Peyer's patch (tissue), 4 donors: ENCODE results near the gene BLVRA. TPM values are rescaled to one million over a fixed set of nuclear protein-coding genes. Genes with fewer than 3 reads are reported as not detected.
"Not testable (repeated sequence)": the region's sequence is repeated elsewhere in the genome, so short reads cannot be mapped to it uniquely, and the experiment has no call there.

Experiments used
- DNase-seq, 3 donors: peaks; one replicate each; pipeline ENCODE4 v3.0.0-alpha.2; 2017 to 2019
- H3K27ac ChIP-seq, 4 donors: fragments of 200-600 bp; sonication (generic); one replicate each; pipeline ENCODE4 v1.5.1; 2016 to 2019
- H3K27me3 ChIP-seq, 2 donors: fragments of 200-600 bp; sonication (generic); one replicate each; pipeline ENCODE4 v1.5.1; 2019
- H3K36me3 ChIP-seq, 3 donors: fragments of 200-600 bp; sonication (generic); one replicate each; pipeline ENCODE4 v1.5.1; 2016 to 2019
- H3K4me1 ChIP-seq, 4 donors: fragments of 200-600 bp; sonication (generic); one replicate each; pipeline ENCODE4 v1.5.1; 2016 to 2019
- H3K4me3 ChIP-seq, 4 donors: fragments of 200-600 bp; sonication (generic); 1 replicate in 3 of 4; 2 replicates in 1 of 4; pipeline ENCODE4 v1.5.1; 2016 to 2019; ENCODE audit warnings: mild to moderate bottlenecking in 1 of 4
- H3K9me3 ChIP-seq, 4 donors: fragments of 200-600 bp; sonication (generic); one replicate each; pipeline ENCODE4 v1.5.1; 2016 to 2019; ENCODE audit warnings: mild to moderate bottlenecking in 1 of 4
- POLR2A ChIP-seq, 2 donors: fragments of 450-650 bp; IDR thresholded peaks; one replicate each; pipeline ENCODE4 v1.5.1; 2017; ENCODE audit warnings: antibody characterized with exemption in 2 of 2, mild to moderate bottlenecking in 2 of 2, moderate library complexity in 2 of 2
- total RNA-seq, 4 donors: library from RNA; depleted of rRNA; stranded (reverse); fragments of >200 nt; gene quantifications; one replicate each; pipeline ENCODE4 v1.1.0, GENCODE V29; 2016
- TF ChIP-seq, protein P1 (sequence below), 6 experiments: fragments of 450-650 bp in 4 of 6; fragments of 200-600 bp in 2 of 6; sonication (generic) in 1 of 6; IDR thresholded peaks; one replicate each; pipeline ENCODE4 v1.5.1; 2017 to 2019; ENCODE audit warnings: antibody characterized with exemption in 6 of 6, mild to moderate bottlenecking in 3 of 6, moderate library complexity in 1 of 6

BLVRA gene
- 10 to 100 TPM in 3 of 4 donors, 1 to 10 TPM in 1; 2.8 to 38.8 (median 11.5) TPM for total RNA-seq

- no peak for TF ChIP-seq POLR2A (IDR thresholded peaks at IDR 0.05)
- TF ChIP-seq, protein P1, sequence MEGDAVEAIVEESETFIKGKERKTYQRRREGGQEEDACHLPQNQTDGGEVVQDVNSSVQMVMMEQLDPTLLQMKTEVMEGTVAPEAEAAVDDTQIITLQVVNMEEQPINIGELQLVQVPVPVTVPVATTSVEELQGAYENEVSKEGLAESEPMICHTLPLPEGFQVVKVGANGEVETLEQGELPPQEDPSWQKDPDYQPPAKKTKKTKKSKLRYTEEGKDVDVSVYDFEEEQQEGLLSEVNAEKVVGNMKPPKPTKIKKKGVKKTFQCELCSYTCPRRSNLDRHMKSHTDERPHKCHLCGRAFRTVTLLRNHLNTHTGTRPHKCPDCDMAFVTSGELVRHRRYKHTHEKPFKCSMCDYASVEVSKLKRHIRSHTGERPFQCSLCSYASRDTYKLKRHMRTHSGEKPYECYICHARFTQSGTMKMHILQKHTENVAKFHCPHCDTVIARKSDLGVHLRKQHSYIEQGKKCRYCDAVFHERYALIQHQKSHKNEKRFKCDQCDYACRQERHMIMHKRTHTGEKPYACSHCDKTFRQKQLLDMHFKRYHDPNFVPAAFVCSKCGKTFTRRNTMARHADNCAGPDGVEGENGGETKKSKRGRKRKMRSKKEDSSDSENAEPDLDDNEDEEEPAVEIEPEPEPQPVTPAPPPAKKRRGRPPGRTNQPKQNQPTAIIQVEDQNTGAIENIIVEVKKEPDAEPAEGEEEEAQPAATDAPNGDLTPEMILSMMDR (IDR thresholded peaks at IDR 0.05): no peak
- H3K27me3 ChIP-seq: no peaks in the 10 kb centered on the region
- H3K4me3 ChIP-seq: peak within 1 kb of the TSS; percentile 74 to 91 (median 84)
- no peaks in the 10 kb centered on the region for H3K9me3 ChIP-seq
- peaks cover 0 to 18% (median 0%) of the 10 kb centered on the region in 4 donors for H3K4me1 ChIP-seq
- peak within 1 kb of the TSS; percentile 65 to 78 (median 76) for H3K27ac ChIP-seq
- peak; percentile 54 to 79 (median 74) for DNase-seq
- H3K36me3 ChIP-seq: no peaks in the 10 kb centered on the region
These were observed at the start of gene BLVRA for GRCh38 chr7:43758029-43758821. BLVRA (plus strand) TSS chr7:43758680; CDS start chr7:43771159, 12,479 bp downstream.

DNA sequence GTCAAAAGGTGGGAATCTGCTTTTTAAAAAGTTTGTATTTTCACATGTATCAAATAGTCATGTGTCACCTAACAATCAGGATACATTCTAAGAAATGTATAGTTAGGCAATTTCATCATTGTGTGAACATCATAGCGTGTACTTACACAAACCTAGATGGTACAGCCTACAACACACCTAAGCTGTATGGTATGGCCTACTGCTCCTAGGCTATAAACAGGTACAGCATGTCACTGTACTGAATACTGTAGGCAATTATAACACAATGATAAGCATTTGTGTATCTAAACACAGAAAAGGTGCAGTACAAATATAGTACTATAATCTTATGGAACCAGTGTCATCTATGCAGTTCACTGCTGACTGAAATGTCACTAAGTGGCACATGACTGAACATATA is 47.0 kb upstream of the BLVRA start:
- TF ChIP-seq POLR2A (IDR thresholded peaks at IDR 0.05): no peak
- TF ChIP-seq, protein P1 (IDR thresholded peaks at IDR 0.05): no peak
- H3K36me3 ChIP-seq: no peaks in the 10 kb centered on the region
- no peak overlapping the region for H3K4me3 ChIP-seq
- H3K27ac ChIP-seq: no peak overlapping the region
- no peak for DNase-seq
- no peaks in the 10 kb centered on the region for H3K9me3 ChIP-seq
- H3K27me3 ChIP-seq: no peaks in the 10 kb centered on the region
- no peaks in the 10 kb centered on the region for H3K4me1 ChIP-seq

- H3K9me3 ChIP-seq, H3K27ac ChIP-seq, H3K4me1 ChIP-seq, H3K4me3 ChIP-seq, H3K36me3 ChIP-seq, DNase-seq, H3K27me3 ChIP-seq: not testable (repeated sequence)
These were observed 42.5 kb upstream of the BLVRA start for GRCh38 chr7:43715966-43716365.

GRCh38 chr7:43716598-43716997 is 41.9 kb upstream of the BLVRA start:
- Histone ChIP-seq H3K9me3 (no peaks in the 10 kb centered on the region), H3K36me3 (no peaks in the 10 kb centered on the region), H3K27ac (no peak overlapping the region), H3K4me3 (no peak overlapping the region), H3K4me1 (peaks cover 0 to 3% (median 0%) of the 10 kb centered on the region in 4 donors), H3K27me3 (no peaks in the 10 kb centered on the region)
- DNase-seq: no peak
- TF ChIP-seq, protein P1 (IDR thresholded peaks at IDR 0.05): no peak
- no peak for TF ChIP-seq POLR2A (IDR thresholded peaks at IDR 0.05)

- TF ChIP-seq POLR2A (IDR thresholded peaks at IDR 0.05): no peak
- TF ChIP-seq, protein P1 (IDR thresholded peaks at IDR 0.05): peak; percentile 61 to 77 (median 72)
- H3K4me3 ChIP-seq: no peak overlapping the region
- no peak for DNase-seq
- H3K9me3 ChIP-seq: no peaks in the 10 kb centered on the region
- H3K4me1 ChIP-seq: peaks cover 0 to 5% (median 0%) of the 10 kb centered on the region in 4 donors
- H3K27ac ChIP-seq: no peak overlapping the region
- H3K27me3 ChIP-seq: no peaks in the 10 kb centered on the region
- no peaks in the 10 kb centered on the region for H3K36me3 ChIP-seq
These were observed 37.2 kb upstream of the BLVRA start for GRCh38 chr7:43721193-43721806.

DNA sequence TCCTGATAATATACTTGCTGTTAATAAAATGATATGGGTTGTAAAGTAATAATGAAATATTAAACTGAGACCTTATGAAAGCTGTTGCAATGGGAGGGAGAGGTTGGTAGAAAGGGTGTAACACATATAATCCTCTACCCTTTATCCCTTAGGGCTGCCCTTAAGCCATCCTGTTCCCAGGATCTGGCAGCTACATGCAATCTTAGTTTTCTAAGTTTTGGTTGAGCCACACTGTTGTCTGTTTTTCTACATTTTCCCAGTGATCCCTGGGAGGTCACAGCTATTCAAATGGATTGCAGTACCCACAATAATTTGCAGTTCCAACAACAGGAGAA is 35.5 kb upstream of the BLVRA start:
- Histone ChIP-seq H3K4me1 (peaks cover 0 to 19% (median 0%) of the 10 kb centered on the region in 4 donors), H3K27me3 (no peaks in the 10 kb centered on the region), H3K9me3 (no peaks in the 10 kb centered on the region), H3K36me3 (no peaks in the 10 kb centered on the region), H3K27ac (no peak overlapping the region), H3K4me3 (no peak overlapping the region)
- no peak for TF ChIP-seq POLR2A (IDR thresholded peaks at IDR 0.05)
- TF ChIP-seq, protein P1 (IDR thresholded peaks at IDR 0.05): no peak
- DNase-seq: no peak
